A549 (cell line): ENCODE results near the gene TMEM235.

Experiments used
- ATOH8 ChIP-seq: fragments of 250-450 bp; sonication (Bioruptor Pico); IDR thresholded peaks from 2 replicates; pipeline ENCODE4 v1.5.0; 2020; ENCODE audit warnings: low read depth, mild to moderate bottlenecking, moderate library complexity
- CEBPB ChIP-seq, 2 experiments: fragments of >200 bp in 1 of 2; sonication (Bioruptor Twin) in 1 of 2; formaldehyde crosslinking in 1 of 2; IDR thresholded peaks; 2 replicates each; pipeline ENCODE4 v1.6.1; 2012 to 2016
- CHD2 ChIP-seq: fragments of 150-350 bp; IDR thresholded peaks from 2 replicates; pipeline ENCODE4 v1.6.1; 2014; ENCODE audit warnings: low read length; ENCODE audit not compliant: partially characterized antibody
- FOSL2 ChIP-seq, 2 experiments: fragments of 450-650 bp in 1 of 2; fragments of >200 bp in 1 of 2; sonication (Bioruptor Twin) in 1 of 2; formaldehyde crosslinking; IDR thresholded peaks; 2 replicates each; pipeline versions ENCODE4 v1.5.0 to v1.6.1; 2016 to 2020; ENCODE audit warnings: mild to moderate bottlenecking in 1 of 2, moderate library complexity in 1 of 2
- MAFK ChIP-seq: fragments of 450-650 bp; IDR thresholded peaks from 2 replicates; pipeline ENCODE4 v1.6.1; 2014; ENCODE audit not compliant: partially characterized antibody
- RAD21 ChIP-seq, 2 experiments: fragments of >200 bp in 1 of 2; sonication (Bioruptor Twin) in 1 of 2; formaldehyde crosslinking in 1 of 2; IDR thresholded peaks in 1 of 2; conservative IDR thresholded peaks in 1 of 2; 2 replicates in 1 of 2; 3 replicates in 1 of 2; pipeline ENCODE4 v1.6.1; 2012 to 2018; ENCODE audit warnings: inconsistent platforms in 1 of 2
- TF ChIP-seq, protein P1 (sequence below): fragments of >200 bp; sonication (Bioruptor Twin); formaldehyde crosslinking; IDR thresholded peaks from 3 replicates; pipeline ENCODE4 v1.5.1; 2016

DNA sequence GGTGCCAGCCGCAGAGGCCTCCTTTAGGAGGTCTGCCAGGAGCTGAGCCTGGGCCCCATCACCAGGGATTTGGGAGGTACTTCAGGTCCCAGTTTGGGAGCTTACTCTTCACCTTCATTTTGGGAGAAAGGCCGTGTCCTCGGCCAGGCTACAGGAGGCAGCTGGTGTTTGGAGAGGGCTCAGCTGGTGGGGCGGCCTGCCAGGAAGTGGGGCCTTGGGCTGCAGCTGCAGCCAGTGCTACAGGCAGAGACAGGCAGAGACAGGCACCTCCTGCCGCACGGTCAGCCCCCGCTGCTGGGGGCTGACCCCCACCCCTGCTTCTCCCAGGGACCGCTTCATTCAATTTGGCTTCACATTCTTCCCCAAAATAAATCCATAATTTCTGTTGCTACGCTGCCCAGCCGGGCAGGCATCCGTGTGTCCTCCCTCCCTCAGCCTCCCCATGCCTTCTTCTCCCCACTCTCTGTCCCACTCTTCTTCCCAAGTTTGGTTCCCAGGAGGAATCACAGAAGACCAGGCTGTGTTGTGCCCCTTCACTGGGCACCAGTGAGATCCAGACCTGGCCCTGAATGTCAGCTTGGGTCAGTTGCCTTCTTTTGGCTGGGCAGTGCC, 6.1 kb downstream of the TMEM235 start:
- TF ChIP-seq MAFK (no peak), RAD21 (conservative IDR thresholded peaks at IDR 0.05 in 1 of 2, IDR thresholded peaks at IDR 0.05 in 1 of 2) (no peak), CEBPB (IDR thresholded peaks at IDR 0.05) (no peak), CHD2 (no peak), FOSL2 (IDR thresholded peaks at IDR 0.05) (no peak), FOSL2 (CRISPR knock-in tag; IDR thresholded peaks at IDR 0.05) (no peak), ATOH8 (CRISPR knock-in tag) (no peak)
- TF ChIP-seq, protein P1, sequence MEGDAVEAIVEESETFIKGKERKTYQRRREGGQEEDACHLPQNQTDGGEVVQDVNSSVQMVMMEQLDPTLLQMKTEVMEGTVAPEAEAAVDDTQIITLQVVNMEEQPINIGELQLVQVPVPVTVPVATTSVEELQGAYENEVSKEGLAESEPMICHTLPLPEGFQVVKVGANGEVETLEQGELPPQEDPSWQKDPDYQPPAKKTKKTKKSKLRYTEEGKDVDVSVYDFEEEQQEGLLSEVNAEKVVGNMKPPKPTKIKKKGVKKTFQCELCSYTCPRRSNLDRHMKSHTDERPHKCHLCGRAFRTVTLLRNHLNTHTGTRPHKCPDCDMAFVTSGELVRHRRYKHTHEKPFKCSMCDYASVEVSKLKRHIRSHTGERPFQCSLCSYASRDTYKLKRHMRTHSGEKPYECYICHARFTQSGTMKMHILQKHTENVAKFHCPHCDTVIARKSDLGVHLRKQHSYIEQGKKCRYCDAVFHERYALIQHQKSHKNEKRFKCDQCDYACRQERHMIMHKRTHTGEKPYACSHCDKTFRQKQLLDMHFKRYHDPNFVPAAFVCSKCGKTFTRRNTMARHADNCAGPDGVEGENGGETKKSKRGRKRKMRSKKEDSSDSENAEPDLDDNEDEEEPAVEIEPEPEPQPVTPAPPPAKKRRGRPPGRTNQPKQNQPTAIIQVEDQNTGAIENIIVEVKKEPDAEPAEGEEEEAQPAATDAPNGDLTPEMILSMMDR: no peak
